HL-60 (cell line): ENCODE measurements around the gene NR4A2.
"Not testable (repeated sequence)": the region's sequence is repeated elsewhere in the genome, so short reads cannot be mapped to it uniquely, and the experiment has no call there.

Experiments used
- DNase-seq, 2 experiments: peaks; one replicate each; pipeline ENCODE4 v3.0.0-alpha.2; 2010 to 2020; ENCODE audit warnings: low read depth in 1 of 2, low spot score in 1 of 2
- H3K27ac ChIP-seq: fragments of 250-450 bp; sonication (Bioruptor Pico); replicated peaks from 2 replicates; pipeline ENCODE4 v1.5.1; 2020; ENCODE audit warnings: mild to moderate bottlenecking, moderate library complexity
- H3K27me3 ChIP-seq: fragments of 250-450 bp; sonication (Bioruptor Pico); 2 replicates; pipeline ENCODE4 v1.5.1; 2021; ENCODE audit warnings: mild to moderate bottlenecking, moderate library complexity; ENCODE audit not compliant: insufficient read depth, poor library complexity, severe bottlenecking
- H3K4me3 ChIP-seq: replicated peaks from 2 replicates; pipeline ENCODE4 v1.5.1; 2011; ENCODE audit warnings: mild to moderate bottlenecking, control low read depth, low read length; ENCODE audit not compliant: insufficient read depth
- CTCF ChIP-seq: IDR thresholded peaks from one replicate; pipeline ENCODE4 v1.5.1; 2011; ENCODE audit warnings: low read length, control low read depth, inconsistent platforms; ENCODE audit not compliant: insufficient read depth
- GABPA ChIP-seq: IDR thresholded peaks from 2 replicates; pipeline ENCODE4 v1.6.1; 2012; ENCODE audit warnings: low read depth
- POLR2AphosphoS5 ChIP-seq: IDR thresholded peaks from 2 replicates; pipeline ENCODE4 v1.6.1; 2012; ENCODE audit warnings: low read depth
- REST ChIP-seq: IDR thresholded peaks from 2 replicates; pipeline ENCODE4 v1.6.1; 2012; ENCODE audit warnings: low read depth; ENCODE audit not compliant: insufficient replicate concordance
- SPI1 ChIP-seq: IDR thresholded peaks from 2 replicates; pipeline ENCODE4 v1.6.1; 2012; ENCODE audit warnings: low read depth, mild to moderate bottlenecking, borderline replicate concordance

Gene NR4A2

DNA sequence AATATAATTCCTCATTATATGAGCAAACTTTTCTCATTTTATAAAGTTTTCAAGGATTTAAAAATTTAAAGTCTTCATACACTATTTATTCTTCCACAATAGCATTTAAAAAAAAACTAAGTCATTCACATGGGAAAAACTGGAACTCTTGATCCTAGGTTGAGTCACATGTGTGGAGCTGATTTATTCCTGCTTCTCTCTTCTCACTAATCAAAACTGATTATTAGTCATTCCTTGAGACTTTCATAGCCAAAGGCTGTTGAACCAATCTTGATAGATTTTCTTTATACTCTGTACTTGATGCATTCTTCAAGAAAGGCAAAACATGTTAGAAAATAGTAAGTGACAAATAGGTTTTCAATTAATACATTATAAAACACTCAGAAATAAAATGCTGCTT lies 27.4 kb downstream of the NR4A2 start:
- no peak for DNase-seq
- TF ChIP-seq SPI1 = no peak
- Histone ChIP-seq H3K27ac (no peak overlapping the region), H3K27me3 (no peaks in the 10 kb centered on the region), H3K4me3 (no peak overlapping the region)

DNA sequence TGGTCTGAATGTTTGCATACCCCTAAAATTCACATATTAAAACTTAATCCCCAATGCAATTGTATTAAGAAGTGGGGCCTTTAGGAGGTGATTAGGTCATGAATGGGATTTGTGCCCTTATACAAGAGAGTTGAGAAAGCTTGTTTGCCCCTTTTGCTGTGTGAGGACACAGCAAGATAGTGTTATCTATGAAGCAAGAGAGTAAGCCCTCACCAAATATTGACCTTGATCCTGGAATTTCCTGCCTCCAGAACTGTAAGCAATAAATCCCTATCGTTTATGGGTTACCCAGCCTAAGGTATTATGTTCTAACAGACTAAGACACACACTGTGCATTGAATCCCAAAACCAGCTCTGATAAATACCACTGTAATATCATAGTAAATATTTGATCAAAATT lies 32.2 kb downstream of the NR4A2 start:
- no peaks in the 10 kb centered on the region for H3K27me3 ChIP-seq
- no peak overlapping the region for H3K4me3 ChIP-seq
- H3K27ac ChIP-seq = no peak overlapping the region
- DNase-seq = no peak
- no peak for TF ChIP-seq GABPA
- TF ChIP-seq SPI1 = no peak
- TF ChIP-seq CTCF = no peak
- no peak for TF ChIP-seq POLR2AphosphoS5
- TF ChIP-seq REST = no peak

DNA sequence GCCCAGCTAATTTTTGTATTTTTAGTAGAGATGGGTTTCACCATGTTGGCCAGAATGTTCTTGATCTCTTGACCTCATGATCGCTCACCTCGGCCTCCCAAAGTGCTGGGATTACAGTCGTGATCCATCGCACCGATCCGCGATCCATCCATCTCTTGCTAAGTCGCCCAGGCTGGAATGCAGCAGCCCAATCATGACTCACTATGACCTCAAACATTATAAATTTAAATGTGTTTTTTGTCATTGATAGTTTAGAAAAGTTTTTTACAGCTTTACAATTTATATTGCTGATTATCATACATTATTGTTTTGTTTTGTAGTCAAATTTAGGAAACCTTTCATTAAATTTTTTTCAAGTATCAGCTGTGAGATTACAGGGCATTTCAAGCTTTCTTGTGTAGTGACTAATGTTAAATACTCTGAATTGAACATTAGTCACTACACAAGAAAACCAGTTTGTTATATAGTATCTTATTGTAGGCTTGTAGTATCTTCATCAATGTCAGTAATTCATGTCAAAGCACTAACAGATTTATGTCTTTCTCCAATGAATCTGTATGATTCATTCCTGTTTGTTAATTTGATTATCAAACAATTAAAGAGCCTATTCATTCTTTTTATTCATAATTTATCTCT lies 37.5 kb downstream of the NR4A2 start:
- Histone ChIP-seq H3K27me3 (no peaks in the 10 kb centered on the region), H3K27ac (no peak overlapping the region), H3K4me3 (no peak overlapping the region)
- no peak for DNase-seq
- TF ChIP-seq POLR2AphosphoS5 = no peak
- TF ChIP-seq CTCF = no peak
- TF ChIP-seq SPI1 = no peak
- no peak for TF ChIP-seq REST
- TF ChIP-seq GABPA = no peak

DNA sequence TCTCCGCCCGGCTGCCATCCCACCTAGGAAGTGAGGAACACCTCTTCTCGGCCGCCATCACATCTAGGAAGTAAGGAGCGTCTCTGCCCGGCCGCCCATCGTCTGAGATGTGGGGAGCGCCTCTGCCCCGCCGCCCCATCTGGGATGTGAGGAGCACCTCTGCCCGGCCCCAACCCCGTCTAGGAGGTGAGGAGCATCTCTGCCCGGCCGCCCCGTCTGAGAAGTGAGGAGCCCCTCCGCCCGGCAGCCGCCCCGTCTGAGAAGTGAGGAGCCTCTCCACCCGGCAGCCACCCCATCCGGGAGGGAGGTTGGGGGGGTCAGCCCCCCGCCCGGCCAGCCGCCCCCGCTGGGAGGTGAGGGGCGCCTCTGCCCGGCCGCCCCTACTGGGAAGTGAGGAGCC lies 39.1 kb downstream of the NR4A2 start:
- not testable (repeated sequence) for H3K4me3 ChIP-seq, H3K27ac ChIP-seq, H3K27me3 ChIP-seq, DNase-seq

- H3K27ac ChIP-seq = no peak overlapping the region
- TF ChIP-seq POLR2AphosphoS5 (no peak), SPI1 (no peak), GABPA (no peak), CTCF (no peak), REST (no peak)
- no peaks in the 10 kb centered on the region for H3K27me3 ChIP-seq
- DNase-seq = no peak
- no peak overlapping the region for H3K4me3 ChIP-seq
Measured at GRCh38 chr2:156279446-156280150, 52.9 kb downstream of the NR4A2 start.
